Measurements from ENCODE around the gene LY86.

DNA sequence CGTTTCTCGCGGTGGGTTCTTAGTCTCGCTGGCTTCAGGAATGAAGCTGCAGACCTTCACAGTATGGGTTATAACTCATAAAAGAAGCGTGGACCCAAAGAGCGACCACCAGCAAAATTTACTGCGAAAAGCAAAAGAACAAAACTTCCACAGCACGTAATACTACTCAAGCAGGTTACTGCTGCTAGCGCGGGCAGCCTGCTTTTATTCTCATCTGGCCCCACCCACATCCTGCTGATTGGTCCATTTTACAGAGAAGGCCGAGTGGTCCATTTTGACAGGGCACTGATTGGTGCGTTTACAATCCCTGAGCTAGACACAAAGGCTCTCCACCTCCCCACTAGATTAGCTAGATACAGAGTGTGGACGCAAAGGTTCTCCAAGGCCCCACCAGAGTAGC is 17.4 kb downstream of the LY86 start:
- no peak for TF ChIP-seq SUZ12 (IDR thresholded peaks at IDR 0.05; ENCODE audit: unreplicated experiment)
- TF ChIP-seq, protein P1, sequence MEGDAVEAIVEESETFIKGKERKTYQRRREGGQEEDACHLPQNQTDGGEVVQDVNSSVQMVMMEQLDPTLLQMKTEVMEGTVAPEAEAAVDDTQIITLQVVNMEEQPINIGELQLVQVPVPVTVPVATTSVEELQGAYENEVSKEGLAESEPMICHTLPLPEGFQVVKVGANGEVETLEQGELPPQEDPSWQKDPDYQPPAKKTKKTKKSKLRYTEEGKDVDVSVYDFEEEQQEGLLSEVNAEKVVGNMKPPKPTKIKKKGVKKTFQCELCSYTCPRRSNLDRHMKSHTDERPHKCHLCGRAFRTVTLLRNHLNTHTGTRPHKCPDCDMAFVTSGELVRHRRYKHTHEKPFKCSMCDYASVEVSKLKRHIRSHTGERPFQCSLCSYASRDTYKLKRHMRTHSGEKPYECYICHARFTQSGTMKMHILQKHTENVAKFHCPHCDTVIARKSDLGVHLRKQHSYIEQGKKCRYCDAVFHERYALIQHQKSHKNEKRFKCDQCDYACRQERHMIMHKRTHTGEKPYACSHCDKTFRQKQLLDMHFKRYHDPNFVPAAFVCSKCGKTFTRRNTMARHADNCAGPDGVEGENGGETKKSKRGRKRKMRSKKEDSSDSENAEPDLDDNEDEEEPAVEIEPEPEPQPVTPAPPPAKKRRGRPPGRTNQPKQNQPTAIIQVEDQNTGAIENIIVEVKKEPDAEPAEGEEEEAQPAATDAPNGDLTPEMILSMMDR (IDR thresholded peaks at IDR 0.05 in 2 of 3, conservative IDR thresholded peaks at IDR 0.05 in 1 of 3; ENCODE audit: control insufficient read depth in 2 of 3, extremely low read depth in 1 of 3, insufficient read depth in 1 of 3, low read depth in 3 of 3, low read length in 3 of 3), result no peak
- TF ChIP-seq, protein P2, sequence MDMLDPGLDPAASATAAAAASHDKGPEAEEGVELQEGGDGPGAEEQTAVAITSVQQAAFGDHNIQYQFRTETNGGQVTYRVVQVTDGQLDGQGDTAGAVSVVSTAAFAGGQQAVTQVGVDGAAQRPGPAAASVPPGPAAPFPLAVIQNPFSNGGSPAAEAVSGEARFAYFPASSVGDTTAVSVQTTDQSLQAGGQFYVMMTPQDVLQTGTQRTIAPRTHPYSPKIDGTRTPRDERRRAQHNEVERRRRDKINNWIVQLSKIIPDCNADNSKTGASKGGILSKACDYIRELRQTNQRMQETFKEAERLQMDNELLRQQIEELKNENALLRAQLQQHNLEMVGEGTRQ (IDR thresholded peaks at IDR 0.05; ENCODE audit: borderline replicate concordance, low read depth, low read length), result no peak
- no peak for TF ChIP-seq KAT2A (conservative IDR thresholded peaks at IDR 0.05; ENCODE audit: control insufficient read depth, low read depth, low read length)
- TF ChIP-seq, protein P3, sequence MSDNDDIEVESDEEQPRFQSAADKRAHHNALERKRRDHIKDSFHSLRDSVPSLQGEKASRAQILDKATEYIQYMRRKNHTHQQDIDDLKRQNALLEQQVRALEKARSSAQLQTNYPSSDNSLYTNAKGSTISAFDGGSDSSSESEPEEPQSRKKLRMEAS (IDR thresholded peaks at IDR 0.05; ENCODE audit: low read depth, low read length), result no peak

Data from GM12878 (cell line).